Endothelial cell of coronary artery (primary cell): ENCODE results near the gene FBXO8. TPM values are rescaled to one million over a fixed set of nuclear protein-coding genes. Genes with fewer than 3 reads are reported as not detected.

Experiments
- total RNA-seq: library from RNA; depleted of rRNA; stranded (reverse); fragments of >200 nt; gene quantifications from 2 replicates; pipeline ENCODE4 v1.2.3, GENCODE V29; 2014

Gene FBXO8, protein sequence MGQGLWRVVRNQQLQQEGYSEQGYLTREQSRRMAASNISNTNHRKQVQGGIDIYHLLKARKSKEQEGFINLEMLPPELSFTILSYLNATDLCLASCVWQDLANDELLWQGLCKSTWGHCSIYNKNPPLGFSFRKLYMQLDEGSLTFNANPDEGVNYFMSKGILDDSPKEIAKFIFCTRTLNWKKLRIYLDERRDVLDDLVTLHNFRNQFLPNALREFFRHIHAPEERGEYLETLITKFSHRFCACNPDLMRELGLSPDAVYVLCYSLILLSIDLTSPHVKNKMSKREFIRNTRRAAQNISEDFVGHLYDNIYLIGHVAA
- 17.4 and 24.3 TPM in 2 replicates for total RNA-seq

GRCh38 chr4:174283507-174284471 lies at the start of gene FBXO8, which contains the start of gene CEP44:
FBXO8 (minus strand) TSS chr4:174283667; CDS start chr4:174263092, 20,575 bp downstream.
CEP44 (plus strand) TSS chr4:174283911; CDS start chr4:174299122, 15,211 bp downstream.

Other genes starting within 250 kb of the FBXO8 start
- 11.3 and 15.2 TPM in 2 replicates for gene CEP44, start 244 bp upstream of the FBXO8 start, total RNA-seq
- 0.19 TPM in 1 of 2 replicates, not detected in the other for gene HPGD, start 238.8 kb upstream of the FBXO8 start, total RNA-seq